HEK293T (cell line): ENCODE data around the gene ADGRL2.

Source experiments
- BHLHE40 ChIP-seq: fragments of 450-650 bp; IDR thresholded peaks from 2 replicates; pipeline ENCODE4 v1.6.1; 2016; ENCODE audit warnings: mild to moderate bottlenecking, moderate library complexity, borderline replicate concordance
- ELF4 ChIP-seq: fragments of 450-650 bp; IDR thresholded peaks from 2 replicates; pipeline ENCODE4 v1.6.1; 2017; ENCODE audit warnings: antibody characterized with exemption
- FOXA1 ChIP-seq: fragments of 450-650 bp; IDR thresholded peaks from 2 replicates; pipeline ENCODE4 v1.6.1; 2016; ENCODE audit warnings: mild to moderate bottlenecking
- FOXM1 ChIP-seq: fragments of 450-650 bp; IDR thresholded peaks from 2 replicates; pipeline ENCODE4 v1.6.1; 2017; ENCODE audit warnings: mild to moderate bottlenecking, borderline replicate concordance
- NFRKB ChIP-seq: fragments of 450-650 bp; IDR thresholded peaks from 2 replicates; pipeline ENCODE4 v1.6.1; 2016; ENCODE audit warnings: mild to moderate bottlenecking, moderate library complexity
- SP1 ChIP-seq: fragments of 450-650 bp; IDR thresholded peaks from 2 replicates; pipeline ENCODE4 v1.6.1; 2017
- TARDBP ChIP-seq: fragments of 450-650 bp; IDR thresholded peaks from 2 replicates; pipeline ENCODE4 v1.6.1; 2016

- TF ChIP-seq FOXM1: no peak
- TF ChIP-seq BHLHE40: no peak
- TF ChIP-seq FOXA1: no peak
- no peak for TF ChIP-seq SP1
- TF ChIP-seq TARDBP: no peak
- no peak for TF ChIP-seq NFRKB
- no peak for TF ChIP-seq ELF4
Measured at GRCh38 chr1:81999364-81999763, 198.6 kb downstream of the ADGRL2 start.
